ENCODE data around the gene NECTIN4.
"Not testable (repeated sequence)": the region's sequence is repeated elsewhere in the genome, so short reads cannot be mapped to it uniquely, and the experiment has no call there.

The NECTIN4 gene

GRCh38 chr1:161048949-161049722 lies 40.2 kb downstream of the NECTIN4 start:
- DNase-seq: no peak

GRCh38 chr1:161047436-161048420 lies 41.6 kb downstream of the NECTIN4 start:
- no peak for DNase-seq

GRCh38 chr1:161046605-161047228 lies 42.6 kb downstream of the NECTIN4 start:
- no peak for DNase-seq

- DNase-seq: peak; percentile 97
Measured at GRCh38 chr1:161045736-161046604, 43.4 kb downstream of the NECTIN4 start, which contains the start of gene USF1. TSS of gene USF1 (minus strand) at chr1:161045977. CDS start at chr1:161043275, 2,702 bp downstream.

GRCh38 chr1:161044908-161045735 lies 44.2 kb downstream of the NECTIN4 start:
- DNase-seq: peak; percentile 48

GRCh38 chr1:161044535-161044907 lies 44.8 kb downstream of the NECTIN4 start:
- no peak for DNase-seq

GRCh38 chr1:161039546-161039945 lies 49.8 kb downstream of the NECTIN4 start:
- no peak for DNase-seq

GRCh38 chr1:161039154-161039545 lies 50.2 kb downstream of the NECTIN4 start:
- DNase-seq: no peak

- DNase-seq: peak; percentile 46
Measured at GRCh38 chr1:161038523-161039153, 50.7 kb downstream of the NECTIN4 start, which contains the start of gene TSTD1. TSS of gene TSTD1 (minus strand) at chr1:161038964. CDS start at chr1:161038889, 75 bp downstream.

GRCh38 chr1:161037661-161038522 lies 51.5 kb downstream of the NECTIN4 start:
- no peak for DNase-seq

GRCh38 chr1:161033751-161034150 lies 55.6 kb downstream of the NECTIN4 start:
- no peak for DNase-seq

- no peak for DNase-seq
Measured at GRCh38 chr1:161032409-161032808, 56.9 kb downstream of the NECTIN4 start.

GRCh38 chr1:161031874-161032273 lies 57.5 kb downstream of the NECTIN4 start:
- no peak for DNase-seq

GRCh38 chr1:161029466-161029865 lies 59.9 kb downstream of the NECTIN4 start:
- not testable (repeated sequence) for DNase-seq

GRCh38 chr1:161026954-161027353 lies 62.4 kb downstream of the NECTIN4 start:
- not testable (repeated sequence) for DNase-seq

- DNase-seq: not testable (repeated sequence)
Measured at GRCh38 chr1:161022432-161022831, 66.9 kb downstream of the NECTIN4 start.

- DNase-seq: no peak
Measured at GRCh38 chr1:161021970-161022353, 67.4 kb downstream of the NECTIN4 start.

- DNase-seq: peak; percentile 98
Measured at GRCh38 chr1:161021165-161021969, 68.0 kb downstream of the NECTIN4 start.

All from NCI-H2107 (cell line).